GM21825 (cell line): Measurements from ENCODE around the gene GRM4.

Experiments
- ATAC-seq: cut with Tn5 transposase; IDR thresholded peaks from one replicate; pipeline ENCODE4 v1.9.1; 2021; ENCODE audit warnings: mild to moderate bottlenecking, moderate library complexity; ENCODE audit not compliant: unreplicated experiment

GRM4 gene

DNA sequence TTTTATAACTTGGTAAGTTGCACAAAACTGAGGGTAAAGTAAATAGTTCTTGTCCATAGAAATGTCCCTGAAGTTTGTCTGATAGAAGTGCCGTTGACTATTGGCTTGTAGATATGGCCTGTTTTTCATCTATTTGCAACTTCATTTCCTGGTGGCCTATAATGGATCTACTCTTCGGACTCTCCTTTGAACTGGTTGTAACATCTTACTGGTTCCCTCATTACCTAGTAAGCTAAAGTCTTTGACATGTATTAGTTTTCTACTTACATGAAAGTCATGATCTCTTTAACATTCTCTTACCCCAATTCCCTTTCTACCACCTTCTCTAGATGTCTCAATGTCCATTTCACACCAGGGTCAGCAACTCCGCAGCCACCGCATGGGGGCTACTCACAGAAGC lies 146.3 kb downstream of the GRM4 start:
- no peak for ATAC-seq

- ATAC-seq = no peak
Measured at GRCh38 chr6:33998660-33999059, 147.2 kb downstream of the GRM4 start.

DNA sequence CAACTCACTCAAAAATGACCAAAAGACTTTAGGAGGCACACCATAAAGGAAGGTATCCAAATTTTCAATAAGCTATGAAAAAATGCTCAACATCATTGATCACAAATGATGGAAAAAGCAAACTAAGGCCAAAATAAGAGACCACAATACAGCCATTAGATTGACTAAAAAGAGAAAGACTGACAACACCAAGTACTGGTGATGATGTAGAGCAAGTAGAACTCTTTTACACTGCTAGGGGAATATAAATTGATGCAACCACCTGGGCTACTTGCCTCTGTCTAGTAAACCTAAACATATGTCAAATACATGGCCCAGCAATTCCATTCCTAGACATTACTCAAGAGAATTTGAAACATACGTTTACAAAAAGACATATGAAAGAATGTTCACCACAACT lies 148.6 kb downstream of the GRM4 start:
- ATAC-seq = no peak

- no peak for ATAC-seq
Measured at GRCh38 chr6:33996120-33996475, 149.8 kb downstream of the GRM4 start.

DNA sequence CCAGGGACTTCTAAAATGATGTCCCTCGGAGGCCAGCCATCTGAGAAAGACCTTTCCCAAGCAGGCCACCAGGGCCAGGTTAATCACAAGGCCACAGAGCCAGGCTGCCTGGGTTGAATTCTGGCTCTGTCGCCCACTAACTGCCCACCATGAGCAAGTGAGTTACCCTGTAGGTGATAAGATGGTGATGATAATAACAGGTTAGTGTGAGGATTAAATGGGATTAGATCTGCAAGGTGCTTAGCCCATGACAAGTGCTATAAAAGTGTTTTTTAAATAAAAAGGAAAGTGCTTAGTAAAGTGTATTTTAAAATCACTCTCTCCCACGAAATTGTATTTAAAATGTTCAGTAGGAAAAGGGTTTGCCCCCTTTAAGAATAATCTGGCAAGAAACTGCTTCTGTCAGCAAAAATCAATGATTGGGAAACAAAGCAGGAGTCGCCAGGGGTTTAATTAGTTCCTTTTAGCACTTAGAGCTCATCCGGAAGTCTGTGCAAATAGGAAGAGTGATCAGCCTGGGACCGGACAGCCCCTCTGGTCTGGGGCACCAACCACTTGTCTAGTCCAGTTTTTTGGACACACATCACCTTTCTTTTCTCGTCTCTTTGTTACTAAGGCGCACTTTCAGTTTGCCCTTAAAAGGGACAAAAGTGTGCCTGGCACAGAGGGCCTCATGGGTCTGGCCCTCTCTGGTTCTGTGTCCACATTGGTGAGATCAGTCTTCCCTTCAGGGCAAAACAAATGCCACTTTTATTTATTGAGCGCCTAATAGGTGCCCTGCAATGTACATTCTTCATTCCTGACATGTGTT lies 150.4 kb downstream of the GRM4 start:
- no peak for ATAC-seq

- no peak for ATAC-seq
Measured at GRCh38 chr6:33994472-33995308, 151.2 kb downstream of the GRM4 start.

- ATAC-seq = no peak
Measured at GRCh38 chr6:33993653-33994471, 152.0 kb downstream of the GRM4 start.

DNA sequence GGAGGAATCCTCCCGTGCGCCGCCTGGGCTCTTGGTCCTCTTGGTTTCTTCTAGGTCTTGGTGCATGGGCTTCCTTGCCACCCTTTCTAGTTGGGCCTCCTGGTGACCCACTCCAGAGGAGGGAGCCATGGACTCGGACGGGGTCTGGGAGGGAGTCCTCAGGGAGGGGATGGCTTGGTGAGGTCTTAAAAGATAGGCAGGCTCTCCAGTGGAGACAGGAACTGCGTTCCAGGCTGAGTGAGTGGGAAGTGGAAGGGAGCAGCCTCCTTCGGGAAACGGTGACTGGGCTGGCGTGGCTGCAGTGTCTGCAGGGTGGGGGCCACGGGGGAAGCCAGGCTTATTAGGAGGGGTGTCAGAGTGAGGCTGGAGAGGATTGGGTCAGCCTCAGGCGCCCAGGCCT lies 152.8 kb downstream of the GRM4 start:
- ATAC-seq = no peak

DNA sequence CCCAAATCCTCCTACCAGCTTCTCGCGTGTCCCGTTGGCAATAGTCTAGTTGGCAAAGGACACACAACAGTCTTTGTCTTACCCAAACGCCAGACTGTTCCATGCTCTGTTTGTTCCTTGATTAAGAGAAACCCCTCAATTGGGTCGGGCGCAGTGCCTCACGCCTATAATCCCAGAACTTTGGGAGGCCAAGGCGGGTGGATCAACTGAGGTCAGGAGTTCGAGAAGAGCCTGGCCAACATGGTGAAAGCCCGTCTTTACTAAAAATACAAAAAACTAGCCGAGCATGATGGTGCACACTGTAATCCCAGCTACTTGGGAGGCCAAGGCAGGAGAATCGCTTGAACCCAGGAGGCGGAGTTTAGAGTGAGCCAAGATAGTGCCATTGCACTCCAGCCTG lies 153.7 kb downstream of the GRM4 start:
- no peak for ATAC-seq

GRCh38 chr6:33991610-33992009 lies 154.3 kb downstream of the GRM4 start:
- ATAC-seq = no peak

DNA sequence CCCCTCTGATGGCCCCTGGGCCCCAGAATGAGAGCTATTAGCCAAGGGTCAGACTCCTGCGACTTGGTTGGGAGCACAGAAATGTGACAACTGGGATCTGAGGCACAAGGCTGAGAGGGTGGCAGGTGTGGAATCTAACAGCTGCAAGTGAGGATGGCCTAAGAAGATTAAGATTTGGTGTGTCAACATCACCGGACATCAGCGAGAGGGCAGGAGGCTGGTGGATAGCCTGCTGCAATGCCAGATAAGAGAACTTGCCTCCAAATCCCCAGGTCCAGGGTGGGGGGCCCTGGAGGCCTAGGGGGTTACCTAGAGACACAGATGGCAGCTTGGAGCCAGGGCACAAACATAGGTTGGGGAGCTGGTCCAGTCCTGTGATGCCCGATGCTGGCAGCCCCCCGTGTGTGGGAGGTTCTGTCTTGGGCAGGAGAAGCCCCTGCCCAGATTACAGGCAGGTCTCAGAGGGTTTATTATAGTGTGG lies 155.8 kb downstream of the GRM4 start:
- ATAC-seq = no peak

- no peak for ATAC-seq
Measured at GRCh38 chr6:33989016-33989854, 156.7 kb downstream of the GRM4 start.

DNA sequence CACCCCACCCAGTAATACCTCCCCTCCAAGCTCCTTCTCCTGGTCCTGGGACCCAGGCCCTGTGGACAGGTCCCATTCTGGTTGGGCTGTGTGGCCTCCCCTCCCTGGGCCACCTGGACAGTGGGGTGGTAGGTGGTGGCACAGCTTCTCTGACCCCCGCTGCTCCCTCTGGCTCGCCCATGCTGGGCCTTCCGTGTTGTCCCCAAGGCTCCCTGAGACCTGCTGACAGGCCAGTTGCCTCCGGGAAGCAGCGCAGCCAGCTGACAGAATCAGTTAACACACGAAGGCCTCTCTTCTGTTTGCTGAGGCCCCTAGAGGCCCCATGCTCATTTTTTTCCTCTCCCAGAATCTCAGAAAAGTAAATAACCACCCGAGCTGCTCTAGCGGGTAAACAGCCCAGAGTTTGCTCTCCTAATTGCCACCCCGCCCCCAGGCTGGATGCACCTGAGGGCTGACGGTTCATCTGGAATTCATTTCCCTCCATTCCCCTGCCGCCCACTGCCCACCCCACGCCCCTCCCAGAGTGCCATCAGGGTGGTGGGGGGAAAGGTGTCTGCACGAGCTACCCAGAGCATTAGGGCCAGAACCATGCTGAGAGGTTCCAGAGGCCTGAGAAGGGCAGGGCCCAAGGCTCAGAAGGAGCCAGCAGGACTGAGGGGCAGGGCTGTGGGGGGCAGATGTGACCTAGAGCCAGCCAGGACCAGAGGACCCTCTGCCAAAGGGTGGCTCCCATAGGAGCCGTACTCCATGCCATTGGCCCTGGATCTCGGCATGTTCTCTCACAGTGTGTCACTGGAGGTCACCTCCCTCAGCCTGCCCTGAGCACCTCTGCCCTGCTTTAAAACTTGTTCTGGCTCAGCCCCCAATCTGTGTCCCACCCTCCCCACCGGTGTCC lies 157.5 kb downstream of the GRM4 start:
- no peak for ATAC-seq

- ATAC-seq = no peak
Measured at GRCh38 chr6:33987531-33988021, 158.3 kb downstream of the GRM4 start.

DNA sequence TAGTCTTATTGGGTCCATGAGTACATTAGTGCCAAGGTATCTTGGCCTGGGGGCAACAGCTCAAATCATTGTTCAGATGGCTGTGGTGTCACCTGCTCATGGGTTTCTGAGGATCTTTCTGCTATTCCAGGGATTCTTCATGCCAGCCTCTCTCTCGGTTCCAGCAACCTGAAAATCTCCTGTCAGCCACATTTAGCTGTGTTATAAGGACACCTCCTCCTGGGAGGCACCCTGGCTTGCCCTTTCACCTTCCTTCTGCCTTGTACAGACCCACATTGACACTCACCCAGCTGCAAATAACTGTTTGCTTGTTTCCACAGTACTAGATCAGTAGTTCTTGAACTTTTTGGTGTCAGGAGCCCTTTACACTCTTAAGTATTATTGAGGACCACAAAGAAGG lies 159.9 kb downstream of the GRM4 start:
- no peak for ATAC-seq

DNA sequence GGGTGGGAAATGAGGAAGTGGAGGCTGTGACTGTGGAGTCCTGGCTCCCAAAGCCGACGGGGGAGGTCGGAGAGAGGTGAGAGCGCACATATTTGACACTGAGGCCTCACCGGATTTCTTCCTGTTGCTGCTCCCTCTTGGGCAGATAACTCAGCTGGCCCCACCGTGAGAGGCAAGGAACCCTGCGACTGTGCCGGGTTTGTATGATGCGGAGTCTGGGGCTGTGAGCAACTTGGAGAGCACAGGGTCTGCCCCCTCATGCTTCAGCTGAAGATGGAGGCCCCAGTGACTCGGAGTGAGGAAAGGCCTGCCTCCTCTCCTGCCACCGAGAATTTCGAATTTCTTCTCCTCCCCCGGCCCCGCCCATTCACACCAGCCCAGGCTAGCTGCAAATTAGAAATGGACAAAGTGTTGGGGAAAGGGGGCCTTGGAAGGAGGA lies 160.6 kb downstream of the GRM4 start:
- no peak for ATAC-seq

GRCh38 chr6:33984466-33985312 lies 161.2 kb downstream of the GRM4 start:
- ATAC-seq = no peak
